Sigmoid colon (tissue), 7 donors: ENCODE data around the gene PPIP5K2. TPM values are rescaled to one million over a fixed set of nuclear protein-coding genes. Genes with fewer than 3 reads are reported as not detected.

Experiments
- DNase-seq: peaks from one replicate; pipeline ENCODE4 v3.0.0-alpha.2; 2019
- H3K27ac ChIP-seq, 4 donors: fragments of 200-600 bp; sonication (generic); one replicate each; pipeline ENCODE4 v1.5.1; 2016 to 2019; ENCODE audit warnings: mild to moderate bottlenecking in 1 of 4
- H3K27me3 ChIP-seq, 3 donors: fragments of 200-600 bp; sonication (generic); one replicate each; pipeline ENCODE4 v1.5.1; 2019; ENCODE audit warnings: mild to moderate bottlenecking in 1 of 3
- H3K36me3 ChIP-seq, 4 donors: fragments of 200-600 bp; sonication (generic); one replicate each; pipeline ENCODE4 v1.5.1; 2016 to 2019
- H3K4me1 ChIP-seq, 4 donors: fragments of 200-600 bp; sonication (generic); one replicate each; pipeline ENCODE4 v1.5.1; 2017 to 2019
- H3K4me3 ChIP-seq, 4 donors: fragments of 200-600 bp; sonication (generic); one replicate each; pipeline ENCODE4 v1.5.1; 2017 to 2019; ENCODE audit warnings: mild to moderate bottlenecking in 2 of 4, moderate library complexity in 1 of 4
- H3K9me3 ChIP-seq, 4 donors: fragments of 200-600 bp in 3 of 4; sonication (generic) in 3 of 4; one replicate each; pipeline versions ENCODE4 v1.5.1 to v1.6.1; 2013 to 2019
- EP300 ChIP-seq, 4 donors: sonication (generic); formaldehyde crosslinking; IDR thresholded peaks; one replicate each; pipeline ENCODE4 v1.6.1; 2017; ENCODE audit warnings: antibody characterized with exemption in 4 of 4
- POLR2A ChIP-seq, 2 donors: fragments of 450-650 bp; IDR thresholded peaks; one replicate each; pipeline ENCODE4 v1.6.1; 2016; ENCODE audit warnings: antibody characterized with exemption in 2 of 2, mild to moderate bottlenecking in 2 of 2, moderate library complexity in 2 of 2
- POLR2AphosphoS5 ChIP-seq, 4 donors: sonication (generic); formaldehyde crosslinking; IDR thresholded peaks; one replicate each; pipeline ENCODE4 v1.6.1; 2017; ENCODE audit warnings: antibody characterized with exemption in 4 of 4
- WGBS, 2 donors: extraction: QIAGEN DNeasy Blood & Tissue Kit; methylation state at CpG; one replicate each; pipeline ENCODE4 v1.1.7; 2013; 5-methylcytosine and 5-hydroxymethylcytosine counted together
- intact Hi-C: fragments of 100-400 bp; cut with DNase I; formaldehyde crosslinking; loops from one replicate; pipeline ENCODE4 v1.15.1; 2023
- polyA plus RNA-seq, 3 donors: library from polyadenylated mRNA; stranded (reverse); fragments of 200-250 nt; gene quantifications; one replicate each; pipeline ENCODE4 v1.2.3, GENCODE V29; 2013
- total RNA-seq, 4 donors: library from RNA; depleted of rRNA; stranded (reverse); fragments of >200 nt; gene quantifications; one replicate each; pipeline ENCODE4 v1.1.0, GENCODE V29; 2016
- TF ChIP-seq, protein P1 (sequence below), 4 experiments: fragments of 450-650 bp in 3 of 4; fragments of 200-600 bp in 1 of 4; IDR thresholded peaks; one replicate each; pipeline ENCODE4 v1.5.1; 2016 to 2019; ENCODE audit warnings: antibody characterized with exemption in 4 of 4, mild to moderate bottlenecking in 3 of 4, moderate library complexity in 2 of 4
- donor health status: healthy with polysubstance abuse.
- donor health status: Bipolar disorder and iron deficiency.
- donor health status: healthy.

Gene PPIP5K2
- total and polyA plus RNA-seq, 7 donors = 20.4 to 34.1 (median 22.8) TPM

GRCh38 chr5:103109277-103109676, 10.8 kb upstream of the PPIP5K2 start:
- Histone ChIP-seq H3K4me3 (no peak overlapping the region), H3K27me3 (no peaks in the 10 kb centered on the region), H3K4me1 (no peaks in the 10 kb centered on the region), H3K27ac (no peak overlapping the region), H3K9me3 (no peaks in the 10 kb centered on the region), H3K36me3 (peaks cover 0 to 23% (median 0%) of the 10 kb centered on the region in 4 donors)
- TF ChIP-seq POLR2AphosphoS5 (IDR thresholded peaks at IDR 0.05) (no peak), EP300 (IDR thresholded peaks at IDR 0.05) (no peak), POLR2A (IDR thresholded peaks at IDR 0.05) (no peak)
- TF ChIP-seq, protein P1, sequence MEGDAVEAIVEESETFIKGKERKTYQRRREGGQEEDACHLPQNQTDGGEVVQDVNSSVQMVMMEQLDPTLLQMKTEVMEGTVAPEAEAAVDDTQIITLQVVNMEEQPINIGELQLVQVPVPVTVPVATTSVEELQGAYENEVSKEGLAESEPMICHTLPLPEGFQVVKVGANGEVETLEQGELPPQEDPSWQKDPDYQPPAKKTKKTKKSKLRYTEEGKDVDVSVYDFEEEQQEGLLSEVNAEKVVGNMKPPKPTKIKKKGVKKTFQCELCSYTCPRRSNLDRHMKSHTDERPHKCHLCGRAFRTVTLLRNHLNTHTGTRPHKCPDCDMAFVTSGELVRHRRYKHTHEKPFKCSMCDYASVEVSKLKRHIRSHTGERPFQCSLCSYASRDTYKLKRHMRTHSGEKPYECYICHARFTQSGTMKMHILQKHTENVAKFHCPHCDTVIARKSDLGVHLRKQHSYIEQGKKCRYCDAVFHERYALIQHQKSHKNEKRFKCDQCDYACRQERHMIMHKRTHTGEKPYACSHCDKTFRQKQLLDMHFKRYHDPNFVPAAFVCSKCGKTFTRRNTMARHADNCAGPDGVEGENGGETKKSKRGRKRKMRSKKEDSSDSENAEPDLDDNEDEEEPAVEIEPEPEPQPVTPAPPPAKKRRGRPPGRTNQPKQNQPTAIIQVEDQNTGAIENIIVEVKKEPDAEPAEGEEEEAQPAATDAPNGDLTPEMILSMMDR (IDR thresholded peaks at IDR 0.05) = no peak
- DNase-seq = no peak
- 81 to 94% methylated on average over 1 of the region's 1 CpG for WGBS, 2 donors
- intact Hi-C loops = no loop called here

DNA sequence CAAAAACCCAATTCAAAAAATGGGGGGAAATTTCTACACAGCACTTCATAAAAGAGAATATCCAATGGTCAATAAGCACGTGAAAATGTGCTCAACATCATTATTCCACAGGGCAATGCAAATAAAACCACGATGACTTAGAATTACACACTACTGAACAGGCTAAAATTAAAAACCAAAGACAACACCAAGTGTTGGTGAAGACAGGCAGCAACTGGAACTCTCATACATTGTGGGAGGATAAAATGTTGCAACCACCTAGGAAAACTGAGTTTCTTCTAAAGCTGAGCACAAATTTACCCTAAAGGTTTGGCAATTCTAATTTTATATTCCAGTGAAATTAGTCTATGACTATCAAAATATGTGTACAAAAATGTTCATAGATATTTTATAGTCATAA, 9.7 kb upstream of the PPIP5K2 start:
- H3K4me1 ChIP-seq = peaks cover 0 to 6% (median 0%) of the 10 kb centered on the region in 4 donors
- no peak for DNase-seq
- H3K27ac ChIP-seq = no peak overlapping the region
- H3K36me3 ChIP-seq = peaks cover 0 to 20% (median 0%) of the 10 kb centered on the region in 4 donors
- no peak for TF ChIP-seq POLR2AphosphoS5 (IDR thresholded peaks at IDR 0.05)
- TF ChIP-seq, protein P1 (IDR thresholded peaks at IDR 0.05) = no peak
- no peak for TF ChIP-seq POLR2A (IDR thresholded peaks at IDR 0.05)
- TF ChIP-seq EP300 (IDR thresholded peaks at IDR 0.05) = no peak
- no peak overlapping the region for H3K4me3 ChIP-seq
- no peaks in the 10 kb centered on the region for H3K27me3 ChIP-seq
- intact Hi-C loops = no loop called here
- WGBS, 2 donors = 92 to 98% methylated on average over 2 of the region's 2 CpGs
- H3K9me3 ChIP-seq = no peaks in the 10 kb centered on the region

- WGBS, 2 donors = 59 to 86% methylated on average over 2 of the region's 2 CpGs
- no peaks in the 10 kb centered on the region for H3K9me3 ChIP-seq
- no peaks in the 10 kb centered on the region for H3K27me3 ChIP-seq
- TF ChIP-seq POLR2AphosphoS5 (IDR thresholded peaks at IDR 0.05) (no peak), EP300 (IDR thresholded peaks at IDR 0.05) (no peak), POLR2A (IDR thresholded peaks at IDR 0.05) (no peak)
- TF ChIP-seq, protein P1 (IDR thresholded peaks at IDR 0.05) = no peak
- no peak overlapping the region for H3K27ac ChIP-seq
- peaks cover 0 to 16% (median 0%) of the 10 kb centered on the region in 4 donors for H3K36me3 ChIP-seq
- H3K4me1 ChIP-seq = peaks cover 0 to 6% (median 0%) of the 10 kb centered on the region in 4 donors
- no peak overlapping the region for H3K4me3 ChIP-seq
- intact Hi-C loops = no loop called here
- no peak for DNase-seq
Measured at GRCh38 chr5:103111468-103111867, 8.6 kb upstream of the PPIP5K2 start.

GRCh38 chr5:103112910-103113309, 7.2 kb upstream of the PPIP5K2 start:
- H3K4me1 ChIP-seq = peaks cover 0 to 11% (median 3%) of the 10 kb centered on the region in 4 donors
- no peak for DNase-seq
- H3K36me3 ChIP-seq = peaks cover 0 to 2% (median 0%) of the 10 kb centered on the region in 4 donors
- H3K27me3 ChIP-seq = no peaks in the 10 kb centered on the region
- H3K27ac ChIP-seq = no peak overlapping the region
- intact Hi-C loops = no loop called here
- no peak overlapping the region for H3K4me3 ChIP-seq
- H3K9me3 ChIP-seq = no peaks in the 10 kb centered on the region
- 88 to 95% methylated on average over 2 of the region's 2 CpGs for WGBS, 2 donors
- TF ChIP-seq POLR2A (IDR thresholded peaks at IDR 0.05) (no peak), EP300 (IDR thresholded peaks at IDR 0.05) (no peak), POLR2AphosphoS5 (IDR thresholded peaks at IDR 0.05) (no peak)
- TF ChIP-seq, protein P1 (IDR thresholded peaks at IDR 0.05) = no peak

- Histone ChIP-seq H3K4me1 (peaks cover 0 to 18% (median 15%) of the 10 kb centered on the region in 4 donors), H3K9me3 (no peaks in the 10 kb centered on the region), H3K36me3 (no peaks in the 10 kb centered on the region), H3K27me3 (no peaks in the 10 kb centered on the region), H3K4me3 (no peak overlapping the region), H3K27ac (no peak overlapping the region)
- no peak for DNase-seq
- intact Hi-C loops = no loop called here
- WGBS, 2 donors = 69 to 74% methylated on average over 2 of the region's 2 CpGs
- TF ChIP-seq POLR2A (IDR thresholded peaks at IDR 0.05) = no peak
- no peak for TF ChIP-seq POLR2AphosphoS5 (IDR thresholded peaks at IDR 0.05)
- TF ChIP-seq, protein P1 (IDR thresholded peaks at IDR 0.05) = no peak
- TF ChIP-seq EP300 (IDR thresholded peaks at IDR 0.05) = no peak
Measured at GRCh38 chr5:103114440-103114839, 5.7 kb upstream of the PPIP5K2 start.
